Ectodermal cell (in vitro differentiated cells): ENCODE data around the gene MPV17.
"Not testable (repeated sequence)": the region's sequence is repeated elsewhere in the genome, so short reads cannot be mapped to it uniquely, and the experiment has no call there.

Experiments used
- H3K27ac ChIP-seq: 2 replicates; pipeline ENCODE4 v1.7.0; 2013; ENCODE audit warnings: mild to moderate bottlenecking, low read depth, low read length; ENCODE audit not compliant: insufficient read depth, poor library complexity, severe bottlenecking
- H3K27me3 ChIP-seq: 2 replicates; pipeline ENCODE4 v1.7.0; 2013; ENCODE audit warnings: mild to moderate bottlenecking, low read length; ENCODE audit not compliant: insufficient read depth, control insufficient read depth, poor library complexity, severe bottlenecking
- H3K36me3 ChIP-seq: one replicate; pipeline ENCODE4 v1.7.0; 2013; ENCODE audit warnings: low read length; ENCODE audit not compliant: control insufficient read depth, insufficient read depth
- H3K4me1 ChIP-seq: one replicate; pipeline ENCODE4 v1.7.0; 2013; ENCODE audit warnings: low read length; ENCODE audit not compliant: control insufficient read depth, insufficient read depth
- H3K4me3 ChIP-seq: 2 replicates; pipeline ENCODE4 v1.7.0; 2013; ENCODE audit warnings: low read depth, low read length, control low read depth; ENCODE audit not compliant: insufficient read depth
- H3K9me3 ChIP-seq: 2 replicates; pipeline ENCODE4 v1.7.0; 2013; ENCODE audit warnings: mild to moderate bottlenecking, low read length, moderate library complexity; ENCODE audit not compliant: control insufficient read depth
- WGBS, 2 experiments: methylation state at CpG; one replicate each; pipeline ENCODE4 v1.1.7; 2013; ENCODE audit warnings: missing lambda C conversion rate in 2 of 2; 5-methylcytosine and 5-hydroxymethylcytosine counted together

The MPV17 gene

GRCh38 chr2:27307545-27308358, 15.1 kb downstream of the MPV17 start:
- peaks cover 6% of the 10 kb centered on the region for H3K36me3 ChIP-seq
- no peak overlapping the region for H3K4me3 ChIP-seq
- peaks cover 10% of the 10 kb centered on the region for H3K4me1 ChIP-seq
- no peaks in the 10 kb centered on the region for H3K9me3 ChIP-seq
- 6% methylated on average over 75 of the region's 75 CpGs for WGBS, 2 experiments
- H3K27me3 ChIP-seq: peaks cover 51% of the 10 kb centered on the region
- H3K27ac ChIP-seq: no peak overlapping the region

GRCh38 chr2:27307287-27307544, 15.7 kb downstream of the MPV17 start:
- Histone ChIP-seq H3K4me3 (no peak overlapping the region), H3K27ac (no peak overlapping the region), H3K36me3 (peaks cover 6% of the 10 kb centered on the region), H3K27me3 (peaks cover 51% of the 10 kb centered on the region), H3K9me3 (no peaks in the 10 kb centered on the region), H3K4me1 (peaks cover 10% of the 10 kb centered on the region)
- WGBS, 2 experiments: 28% methylated on average over 14 of the region's 14 CpGs

- Histone ChIP-seq H3K27me3 (peaks cover 51% of the 10 kb centered on the region), H3K9me3 (no peaks in the 10 kb centered on the region), H3K4me3 (no peak overlapping the region), H3K4me1 (peaks cover 10% of the 10 kb centered on the region), H3K27ac (no peak overlapping the region), H3K36me3 (peaks cover 6% of the 10 kb centered on the region)
- 27 to 28% methylated on average over 51 of the region's 51 CpGs for WGBS, 2 experiments
Observed at GRCh38 chr2:27306573-27307286, 16.2 kb downstream of the MPV17 start.

- 78 to 81% methylated on average over 26 of the region's 26 CpGs for WGBS, 2 experiments
- H3K4me3 ChIP-seq: no peak overlapping the region
- peaks cover 10% of the 10 kb centered on the region for H3K4me1 ChIP-seq
- no peaks in the 10 kb centered on the region for H3K9me3 ChIP-seq
- peaks cover 6% of the 10 kb centered on the region for H3K36me3 ChIP-seq
- H3K27ac ChIP-seq: no peak overlapping the region
- H3K27me3 ChIP-seq: peaks cover 51% of the 10 kb centered on the region
Observed at GRCh38 chr2:27306136-27306535, 16.8 kb downstream of the MPV17 start.

- H3K9me3 ChIP-seq: no peaks in the 10 kb centered on the region
- peaks cover 51% of the 10 kb centered on the region for H3K27me3 ChIP-seq
- peaks cover 6% of the 10 kb centered on the region for H3K36me3 ChIP-seq
- no peak overlapping the region for H3K4me3 ChIP-seq
- 94 to 95% methylated on average over 16 of the region's 16 CpGs for WGBS, 2 experiments
- H3K4me1 ChIP-seq: peaks cover 10% of the 10 kb centered on the region
- no peak overlapping the region for H3K27ac ChIP-seq
Observed at GRCh38 chr2:27305516-27305915, 17.4 kb downstream of the MPV17 start.

- Histone ChIP-seq H3K36me3 (peaks cover 3% of the 10 kb centered on the region), H3K4me3 (no peak overlapping the region), H3K9me3 (no peaks in the 10 kb centered on the region), H3K4me1 (peaks cover 10% of the 10 kb centered on the region), H3K27ac (no peak overlapping the region), H3K27me3 (peaks cover 51% of the 10 kb centered on the region)
- WGBS, 2 experiments: 90 to 96% methylated on average over 13 of the region's 13 CpGs
Observed at GRCh38 chr2:27304488-27305240, 18.2 kb downstream of the MPV17 start.

GRCh38 chr2:27303093-27304025, 19.5 kb downstream of the MPV17 start:
- WGBS, 2 experiments: 50 to 53% methylated on average over 23 of the region's 25 CpGs
- no peaks in the 10 kb centered on the region for H3K9me3 ChIP-seq
- no peaks in the 10 kb centered on the region for H3K36me3 ChIP-seq
- peaks cover 42% of the 10 kb centered on the region for H3K27me3 ChIP-seq
- no peak overlapping the region for H3K4me3 ChIP-seq
- peaks cover 10% of the 10 kb centered on the region for H3K4me1 ChIP-seq
- no peak overlapping the region for H3K27ac ChIP-seq

- not testable (repeated sequence) for H3K27ac ChIP-seq, H3K4me1 ChIP-seq, H3K9me3 ChIP-seq, H3K36me3 ChIP-seq, H3K4me3 ChIP-seq
- H3K27me3 ChIP-seq: peaks cover 15% of the 10 kb centered on the region
- WGBS, 2 experiments: 93 to 95% methylated on average over 4 of the region's 4 CpGs
Observed at GRCh38 chr2:27300606-27301005, 22.3 kb downstream of the MPV17 start.

- WGBS, 2 experiments: 92% methylated on average over 18 of the region's 18 CpGs
- H3K4me1 ChIP-seq: no peaks in the 10 kb centered on the region
- no peaks in the 10 kb centered on the region for H3K27me3 ChIP-seq
- H3K36me3 ChIP-seq: no peaks in the 10 kb centered on the region
- no peak overlapping the region for H3K27ac ChIP-seq
- H3K4me3 ChIP-seq: no peak overlapping the region
- H3K9me3 ChIP-seq: no peaks in the 10 kb centered on the region
Observed at GRCh38 chr2:27298391-27299080, 24.4 kb downstream of the MPV17 start.
